H1 (cell line): Measurements from ENCODE around the gene NAP1L1.

Experiments used
- GABPA ChIP-seq: IDR thresholded peaks from 2 replicates; pipeline ENCODE4 v1.6.1; 2011; ENCODE audit warnings: mild to moderate bottlenecking, low read length, moderate library complexity, borderline replicate concordance; ENCODE audit not compliant: insufficient read depth
- POLR2A ChIP-seq, 2 experiments: IDR thresholded peaks; 1 replicate in 1 of 2; 2 replicates in 1 of 2; pipeline ENCODE4 v1.6.1; 2011; ENCODE audit warnings: low read depth in 2 of 2, low read length in 2 of 2, mild to moderate bottlenecking in 2 of 2; ENCODE audit errors: control extremely low read depth in 1 of 2
- POLR2AphosphoS5 ChIP-seq: IDR thresholded peaks from 2 replicates; pipeline ENCODE4 v1.6.1; 2011; ENCODE audit warnings: low read depth, low read length

DNA sequence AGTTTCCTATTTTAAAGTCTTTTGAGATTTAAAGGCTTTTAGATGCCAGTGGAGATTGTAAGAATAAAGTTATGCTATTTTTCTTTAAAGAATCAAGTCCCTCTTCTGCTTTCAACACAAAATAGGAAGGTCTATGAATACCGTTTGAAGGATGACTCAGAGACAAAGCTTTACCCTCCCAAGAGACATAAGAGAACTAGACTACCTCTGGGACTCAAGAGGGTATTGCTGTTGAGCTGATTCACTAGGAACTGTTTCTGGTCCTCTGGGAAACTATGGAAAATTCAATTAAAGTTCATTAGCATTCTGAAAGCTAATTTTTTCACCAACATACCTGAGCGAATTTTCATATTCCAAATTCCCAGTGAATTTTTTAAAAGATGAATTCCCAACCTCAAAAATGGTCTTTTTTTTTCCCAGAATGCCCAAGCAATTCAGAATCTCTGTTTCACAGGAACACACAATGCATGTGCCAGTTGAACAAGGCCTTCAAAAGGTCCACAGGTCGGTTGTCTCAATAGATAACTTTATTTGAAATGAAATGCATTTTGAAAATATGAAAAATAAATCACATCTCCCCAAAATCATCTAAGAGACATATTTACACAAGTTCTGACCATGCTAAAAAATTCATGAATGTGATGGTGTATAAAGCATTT is 59.4 kb downstream of the NAP1L1 start:
- no peak for TF ChIP-seq POLR2AphosphoS5
- TF ChIP-seq GABPA = no peak
- no peak; a peak in 1 of 3 replicates for TF ChIP-seq POLR2A (IDR thresholded peaks at IDR 0.05; ENCODE audit: control extremely low read depth in 1 of 2, low read depth in 2 of 2, low read length in 2 of 2)
